Globus pallidus (tissue), 1 donor: ENCODE results near the gene ZC3H8.
"Not testable (repeated sequence)": the region's sequence is repeated elsewhere in the genome, so short reads cannot be mapped to it uniquely, and the experiment has no call there.

Source experiments
- DNase-seq: peaks from one replicate; pipeline ENCODE4 v3.0.0-alpha.2; 2015; ENCODE audit warnings: low spot score

Gene ZC3H8

GRCh38 chr2:112254466-112255240 lies at the start of gene ZC3H8:
ZC3H8 (minus strand) TSS chr2:112255042; CDS start chr2:112254981, 61 bp downstream.
- DNase-seq = peak; percentile 91

GRCh38 chr2:112304298-112304941 lies 49.6 kb upstream of the ZC3H8 start:
- no peak for DNase-seq

DNA sequence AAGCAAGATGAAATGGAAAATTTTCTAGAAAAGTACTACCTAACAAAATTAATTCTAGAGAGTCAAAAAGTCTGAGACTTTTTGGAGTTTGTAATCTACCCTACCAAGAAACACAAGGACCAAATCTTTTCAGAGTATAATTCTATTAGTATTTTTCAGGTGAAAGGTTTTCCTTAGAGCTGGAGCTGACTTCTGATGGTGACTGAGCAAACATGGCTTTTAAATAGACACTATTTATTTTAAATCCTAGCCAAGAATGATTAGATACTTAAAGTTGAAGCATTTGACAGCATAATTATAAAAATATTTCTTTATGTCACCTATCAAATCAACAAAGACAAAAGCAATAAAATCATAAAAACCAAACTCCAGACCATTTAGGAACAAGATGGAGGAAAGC lies 47.1 kb upstream of the ZC3H8 start:
- DNase-seq = no peak

DNA sequence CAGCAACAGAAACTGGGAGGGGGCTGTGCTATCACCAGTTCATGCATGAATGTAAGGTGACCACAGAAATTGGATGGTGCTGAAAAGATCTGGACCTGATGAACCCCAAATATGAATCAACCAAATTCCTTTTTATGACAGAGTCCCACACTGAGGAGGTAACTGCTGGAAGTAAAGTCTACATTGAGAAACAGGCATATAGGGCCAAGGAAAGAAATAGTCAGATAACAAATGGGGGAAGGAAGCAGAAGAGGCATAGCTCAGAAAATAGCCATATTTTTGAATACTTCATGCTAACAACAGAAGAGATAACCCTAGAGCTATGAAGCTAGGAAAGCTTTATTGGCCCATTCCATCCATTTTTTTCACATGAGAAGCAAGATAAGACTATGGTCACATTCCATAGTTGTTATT lies 46.3 kb upstream of the ZC3H8 start:
- DNase-seq = no peak

DNA sequence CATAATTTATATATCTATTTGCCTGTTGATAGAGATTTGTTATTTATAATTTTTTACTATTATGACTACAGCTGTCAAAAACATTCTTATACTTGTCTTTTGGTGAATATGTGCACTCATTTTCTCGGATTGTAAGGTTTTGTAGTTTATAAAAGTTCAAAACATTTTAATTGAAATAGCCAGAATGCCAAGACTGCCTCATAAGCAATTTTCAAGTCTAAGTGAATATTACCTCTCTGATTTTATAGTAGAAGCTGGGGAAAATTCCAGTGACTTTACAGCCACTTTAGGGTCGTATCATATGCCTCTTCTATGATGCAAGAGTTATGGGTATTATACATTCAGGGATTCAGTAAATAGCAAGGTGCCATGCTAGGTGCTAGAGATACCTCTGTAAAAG lies 41.6 kb upstream of the ZC3H8 start:
- DNase-seq = no peak

- DNase-seq = no peak
These were observed 40.7 kb upstream of the ZC3H8 start for GRCh38 chr2:112295407-112296078.

DNA sequence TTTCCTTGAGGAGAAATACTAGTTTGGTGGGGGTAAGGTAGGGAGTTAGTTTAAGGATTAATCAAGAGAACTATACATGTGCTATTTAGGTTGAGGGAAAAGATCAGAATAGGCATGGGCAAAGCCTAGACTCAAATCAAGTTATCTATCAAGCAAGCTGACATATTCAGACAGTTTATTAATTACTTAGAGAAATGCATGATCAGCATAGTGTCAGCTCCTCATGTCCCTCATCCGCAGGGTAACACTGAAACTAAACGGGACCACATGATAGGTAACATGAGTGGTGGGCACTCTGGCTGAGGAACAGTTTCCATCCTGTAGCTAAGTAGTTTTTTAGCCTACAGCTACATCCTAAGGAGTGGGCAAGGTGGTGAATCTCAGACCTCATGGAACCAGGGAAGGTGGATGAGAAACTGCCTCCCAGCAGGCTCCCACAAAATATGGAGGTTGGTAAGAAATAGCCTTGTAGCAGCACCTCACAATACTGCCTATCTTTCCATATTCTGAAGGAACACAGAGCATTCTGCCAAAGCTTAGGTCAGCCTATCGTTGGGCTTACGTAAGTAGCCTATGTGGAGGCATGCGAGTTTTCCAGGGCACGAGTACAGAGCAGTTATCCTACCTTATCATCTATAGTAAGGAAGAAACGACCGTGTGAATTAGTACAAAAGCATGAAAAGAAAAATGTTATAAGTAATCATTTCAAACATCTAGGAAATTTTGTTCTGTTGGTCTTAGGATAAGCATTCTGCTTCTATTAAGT lies 39.0 kb upstream of the ZC3H8 start:
- DNase-seq = no peak

GRCh38 chr2:112290648-112291047 lies 35.8 kb upstream of the ZC3H8 start:
- no peak for DNase-seq

DNA sequence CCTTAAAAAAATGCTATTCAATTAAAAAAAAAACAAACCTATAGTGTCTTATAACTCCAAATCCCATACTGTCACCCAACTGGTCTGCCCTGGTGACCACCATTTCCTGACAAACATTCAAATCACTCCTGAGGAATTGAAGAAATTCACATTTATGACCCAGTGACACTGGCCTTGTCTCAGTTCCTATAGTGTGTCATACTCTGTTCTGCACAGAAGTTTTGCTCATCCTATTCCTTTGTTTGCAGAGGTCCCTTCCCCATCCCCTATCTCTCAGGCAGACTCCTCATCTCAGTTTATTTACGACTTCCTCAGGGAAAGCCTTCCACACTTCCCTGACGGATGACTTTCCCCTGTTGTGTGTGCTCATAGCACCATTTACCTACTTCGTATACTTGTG lies 35.2 kb upstream of the ZC3H8 start:
- no peak for DNase-seq

DNA sequence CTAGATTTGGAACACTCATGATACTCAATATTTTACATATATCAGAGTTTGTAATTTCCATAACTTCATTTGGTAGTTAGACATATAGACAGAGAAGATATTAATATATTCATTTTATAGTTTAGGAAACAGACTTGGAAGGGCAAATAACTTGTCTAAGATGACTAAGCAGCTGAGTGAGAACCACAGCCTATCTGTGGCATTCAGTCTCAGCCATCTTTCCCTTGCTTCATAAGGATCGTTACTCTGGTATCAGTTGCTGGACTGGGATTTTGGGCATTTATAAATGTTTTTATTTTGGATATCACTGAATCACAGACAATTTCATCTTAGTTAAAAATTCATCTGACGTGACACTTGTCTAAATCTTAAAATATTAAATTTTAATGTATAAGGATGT lies 28.7 kb upstream of the ZC3H8 start:
- not testable (repeated sequence) for DNase-seq

GRCh38 chr2:112282066-112282465 lies 27.2 kb upstream of the ZC3H8 start:
- not testable (repeated sequence) for DNase-seq

DNA sequence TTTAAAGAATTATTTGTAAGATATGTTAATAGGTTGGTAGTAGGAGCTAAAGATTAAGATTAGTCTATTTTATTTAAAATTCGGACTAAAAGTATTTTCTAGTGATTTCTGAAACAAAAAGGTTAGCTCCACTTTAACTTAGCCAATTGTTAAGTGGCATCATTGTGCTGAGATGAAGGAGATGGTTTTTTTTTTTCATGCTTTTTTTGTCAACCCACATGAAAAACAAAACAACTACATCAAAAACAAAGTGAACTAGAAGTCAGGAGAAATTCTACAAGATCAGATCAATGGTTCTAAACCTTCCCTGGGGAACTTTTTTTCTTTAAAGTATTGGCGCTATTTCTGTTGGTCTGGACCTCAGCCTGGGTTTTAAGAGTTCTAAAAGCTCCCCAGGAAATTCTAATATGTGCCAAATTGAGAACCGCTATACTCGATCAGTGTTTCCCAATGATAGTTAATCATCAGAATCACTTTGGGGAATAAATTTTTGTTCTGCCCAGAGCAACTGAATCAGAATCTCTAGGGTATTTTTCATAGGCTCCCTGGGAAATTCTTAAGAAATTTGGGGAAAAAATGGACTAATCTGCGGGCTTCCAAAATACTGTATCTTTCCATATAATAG lies 22.9 kb upstream of the ZC3H8 start:
- no peak for DNase-seq

- no peak for DNase-seq
These were observed 22.1 kb upstream of the ZC3H8 start for GRCh38 chr2:112276954-112277353.

- DNase-seq = peak; percentile 84
These were observed 21.3 kb upstream of the ZC3H8 start for GRCh38 chr2:112275887-112276773.

DNA sequence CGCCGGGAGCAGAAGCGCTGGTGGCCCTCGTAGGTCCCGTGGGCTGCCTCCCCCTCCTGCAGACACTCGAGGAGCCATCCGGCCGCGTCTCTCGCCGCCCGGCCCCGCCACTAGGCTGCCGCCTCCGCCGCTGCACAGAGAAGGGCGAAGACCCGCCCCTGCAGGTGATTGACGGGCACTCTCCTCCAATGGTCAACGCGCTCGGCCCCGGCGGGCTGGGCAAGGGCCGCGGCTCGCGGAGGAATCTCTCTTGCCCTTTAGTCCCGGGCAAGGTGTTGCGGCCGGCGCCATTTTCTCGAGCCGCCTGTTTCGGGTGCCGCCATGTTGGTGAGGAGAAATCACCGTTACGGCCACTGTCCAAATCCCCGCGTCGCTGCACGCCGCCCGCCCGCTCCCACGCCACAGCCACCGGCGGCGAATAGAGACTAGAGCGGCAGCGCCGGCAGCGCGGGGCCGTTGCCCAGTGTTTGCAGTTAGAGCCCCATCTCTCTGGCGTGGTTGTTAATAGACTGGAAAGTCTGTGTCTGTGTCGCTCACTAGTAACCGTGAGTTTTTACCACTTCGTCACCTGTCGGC lies 20.6 kb upstream of the ZC3H8 start, which contains the start of gene ZC3H6:
Gene ZC3H6, plus strand, starts transcription at position 287 of the 576 bp plus-strand sequence. CDS start 398 bp downstream, outside the sequence.
- peak; percentile 98 for DNase-seq

DNA sequence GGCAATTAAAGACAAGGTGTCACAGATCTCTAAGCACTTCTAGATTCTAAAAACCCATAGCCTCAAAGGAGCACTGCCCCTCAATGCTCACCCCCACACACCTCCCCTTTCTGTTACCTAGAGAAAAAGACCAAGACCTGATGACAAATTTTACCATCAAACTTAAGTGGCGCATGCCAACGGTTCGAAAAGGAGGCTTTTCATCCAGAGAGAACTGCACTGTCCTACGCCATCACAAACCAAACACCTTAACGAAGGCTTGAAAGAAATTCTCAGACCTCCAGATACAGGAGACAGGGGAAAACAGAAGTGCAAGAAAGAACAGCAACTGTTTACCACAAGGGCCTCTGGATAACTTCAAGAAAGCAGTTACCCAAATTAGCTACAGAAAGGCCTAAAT lies 18.5 kb upstream of the ZC3H8 start:
- no peak for DNase-seq

DNA sequence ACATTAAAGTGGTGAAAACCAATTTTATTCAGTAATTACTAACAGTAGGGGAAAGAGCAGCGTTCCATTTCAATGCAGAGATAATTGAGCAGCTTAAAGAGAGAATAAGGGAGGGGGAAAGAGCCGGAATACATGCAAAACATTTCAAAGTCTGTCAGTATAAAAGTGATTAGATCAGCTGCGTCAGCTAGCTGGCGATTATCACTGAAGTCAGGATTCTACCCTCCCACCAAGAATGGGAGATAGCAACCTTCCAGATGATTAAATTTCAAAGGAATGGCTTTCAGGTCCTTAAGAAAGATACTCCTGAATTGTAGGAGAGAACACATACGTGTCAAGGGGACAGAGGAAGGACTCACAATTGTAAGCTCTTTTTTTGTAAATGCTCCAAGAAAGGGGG lies 17.8 kb upstream of the ZC3H8 start:
- DNase-seq = no peak

DNA sequence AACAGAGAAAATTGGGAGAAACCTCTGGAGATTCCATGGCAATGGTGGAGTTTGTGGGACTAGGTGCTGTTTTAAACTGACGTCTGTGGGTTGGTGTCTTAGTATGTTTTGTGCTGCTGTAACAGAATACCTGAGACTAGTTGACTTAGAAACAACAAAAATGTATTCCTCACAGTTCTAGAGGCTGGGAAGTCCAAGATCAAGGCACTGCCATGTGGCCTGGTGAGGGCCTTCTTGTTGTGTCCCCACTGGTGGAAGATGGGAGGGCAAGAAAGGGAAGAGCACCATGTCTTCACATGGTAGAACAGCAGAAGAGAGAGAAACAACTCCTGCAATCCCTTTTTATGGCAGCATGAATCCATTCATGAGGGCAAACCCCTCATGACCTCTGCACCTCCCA lies 13.7 kb upstream of the ZC3H8 start:
- DNase-seq = no peak

DNA sequence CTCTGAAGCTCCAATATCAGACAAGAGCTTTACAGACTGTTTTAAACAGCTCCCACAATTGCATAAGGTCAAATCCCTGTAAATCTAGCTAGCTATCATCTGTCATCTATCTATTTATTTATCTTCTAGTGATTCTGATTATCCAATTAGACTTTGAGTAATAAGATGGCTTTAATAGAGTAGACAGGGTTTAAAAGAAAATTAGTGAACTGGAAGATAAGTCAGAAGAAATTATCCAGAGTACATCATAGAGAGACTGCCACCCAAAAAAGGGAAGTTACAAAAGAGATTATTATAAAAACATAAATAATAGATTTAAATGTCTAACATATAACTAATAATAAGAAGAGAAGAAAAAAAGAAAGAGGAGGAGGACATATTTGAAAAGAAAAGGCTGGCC lies 8.0 kb upstream of the ZC3H8 start:
- DNase-seq = no peak

DNA sequence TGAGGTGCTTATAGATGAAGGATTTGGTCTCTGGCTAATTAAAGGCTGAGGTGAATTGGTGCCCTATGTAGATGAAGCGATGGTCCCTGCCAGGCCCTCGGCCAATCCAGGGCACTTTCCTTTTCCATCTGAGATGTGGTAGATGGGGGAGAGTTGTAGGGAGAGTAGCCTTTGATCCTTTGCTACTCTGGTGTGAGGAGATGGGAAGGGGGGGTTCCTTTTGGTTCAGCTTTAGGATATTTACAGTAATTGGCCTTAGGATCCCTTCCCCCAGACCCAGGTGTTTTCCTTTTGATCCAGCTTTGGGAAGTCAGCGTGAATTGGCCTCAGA lies 5.4 kb upstream of the ZC3H8 start:
- DNase-seq = no peak
